Smooth muscle cell of the pulmonary artery (primary cell): ENCODE results near the gene LRRC74B. TPM values are rescaled to one million over a fixed set of nuclear protein-coding genes. Genes with fewer than 3 reads are reported as not detected.

ENCODE experiments used
- total RNA-seq: library from RNA; depleted of rRNA; stranded (reverse); fragments of >200 nt; gene quantifications from 2 replicates; pipeline ENCODE4 v1.2.3, GENCODE V29; 2014

LRRC74B gene
- total RNA-seq: 0.07 TPM in 1 of 2 replicates, not detected in the other

DNA sequence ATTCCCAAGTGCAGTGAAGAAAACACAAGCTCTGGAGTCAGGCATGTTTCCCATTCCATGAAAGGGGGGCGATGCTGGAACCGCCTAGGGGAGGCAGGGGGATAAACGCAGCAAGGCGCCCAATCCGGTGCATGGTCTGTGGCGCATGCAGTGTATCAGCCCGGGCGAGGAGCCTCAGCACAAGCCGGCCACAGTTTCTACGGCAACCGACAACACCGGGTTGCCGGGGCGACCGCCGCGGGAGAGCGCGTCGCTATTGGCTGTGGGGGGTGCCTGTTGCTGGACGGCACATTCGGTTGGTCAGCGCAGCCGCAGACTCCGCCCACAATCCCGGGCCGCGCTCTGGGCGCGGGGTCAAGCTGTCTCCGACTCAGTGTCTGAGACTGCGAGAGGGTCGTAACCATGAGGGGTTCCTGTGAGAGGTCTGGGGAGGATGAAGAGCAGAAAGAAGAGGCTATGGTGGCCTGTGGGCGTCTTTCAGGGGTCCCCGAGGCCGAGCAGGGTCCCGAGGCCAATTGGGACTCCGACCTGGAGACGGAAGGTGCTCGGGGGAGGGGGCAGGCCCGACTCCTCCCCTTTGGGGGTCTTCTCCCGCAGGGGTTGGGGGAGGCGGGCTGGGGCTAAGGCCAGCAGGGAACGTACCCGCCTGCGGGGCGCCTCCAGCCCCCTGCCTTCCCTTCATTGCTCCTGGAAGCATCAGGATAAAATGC lies at the start of gene LRRC74B:
LRRC74B (plus strand) TSS at position 362 of the 710 bp plus-strand sequence; CDS start at position 403, 41 bp downstream.

GRCh38 chr22:21001601-21002325 lies 44.0 kb upstream of the LRRC74B start, which contains the start of gene THAP7:
TSS of gene THAP7 (minus strand) at chr22:21002118. CDS start at chr22:21001911, 207 bp downstream.

DNA sequence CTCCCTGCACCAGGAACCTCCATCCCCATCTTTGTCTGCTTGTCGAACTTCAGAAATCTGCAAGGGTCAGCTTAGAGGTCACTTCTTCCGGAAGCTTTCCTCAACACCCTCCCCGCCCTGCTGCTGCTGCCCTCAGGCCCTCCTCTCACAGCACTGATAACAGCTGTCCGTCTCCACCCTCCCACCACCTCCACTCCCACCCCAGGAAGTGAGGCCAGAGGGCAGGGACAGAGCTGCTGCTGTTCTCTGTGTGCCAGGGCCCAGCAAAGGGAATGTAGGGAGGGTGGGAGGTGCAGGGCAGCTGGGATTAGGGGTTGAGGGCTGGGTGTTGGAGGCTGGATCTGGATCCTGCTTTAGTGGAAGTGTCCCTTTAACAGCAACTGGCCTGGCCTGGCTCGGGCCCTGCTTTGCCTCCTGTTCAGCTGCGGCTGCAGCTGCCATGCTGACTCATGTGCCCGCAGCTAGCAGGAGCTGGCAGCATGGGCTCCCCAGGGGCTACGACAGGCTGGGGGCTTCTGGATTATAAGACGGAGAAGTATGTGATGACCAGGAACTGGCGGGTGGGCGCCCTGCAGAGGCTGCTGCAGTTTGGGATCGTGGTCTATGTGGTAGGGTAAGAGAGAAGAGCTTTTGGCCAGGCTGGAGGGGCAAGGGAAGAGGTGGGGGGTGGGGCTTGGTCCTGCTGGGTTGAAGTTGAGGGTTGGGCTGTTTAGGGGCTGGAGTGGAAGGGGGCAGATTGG lies 30.9 kb upstream of the LRRC74B start, which contains the start of gene P2RX6:
P2RX6 (plus strand) TSS at position 440 of the 740 bp plus-strand sequence; CDS start at position 450, 10 bp downstream.

DNA sequence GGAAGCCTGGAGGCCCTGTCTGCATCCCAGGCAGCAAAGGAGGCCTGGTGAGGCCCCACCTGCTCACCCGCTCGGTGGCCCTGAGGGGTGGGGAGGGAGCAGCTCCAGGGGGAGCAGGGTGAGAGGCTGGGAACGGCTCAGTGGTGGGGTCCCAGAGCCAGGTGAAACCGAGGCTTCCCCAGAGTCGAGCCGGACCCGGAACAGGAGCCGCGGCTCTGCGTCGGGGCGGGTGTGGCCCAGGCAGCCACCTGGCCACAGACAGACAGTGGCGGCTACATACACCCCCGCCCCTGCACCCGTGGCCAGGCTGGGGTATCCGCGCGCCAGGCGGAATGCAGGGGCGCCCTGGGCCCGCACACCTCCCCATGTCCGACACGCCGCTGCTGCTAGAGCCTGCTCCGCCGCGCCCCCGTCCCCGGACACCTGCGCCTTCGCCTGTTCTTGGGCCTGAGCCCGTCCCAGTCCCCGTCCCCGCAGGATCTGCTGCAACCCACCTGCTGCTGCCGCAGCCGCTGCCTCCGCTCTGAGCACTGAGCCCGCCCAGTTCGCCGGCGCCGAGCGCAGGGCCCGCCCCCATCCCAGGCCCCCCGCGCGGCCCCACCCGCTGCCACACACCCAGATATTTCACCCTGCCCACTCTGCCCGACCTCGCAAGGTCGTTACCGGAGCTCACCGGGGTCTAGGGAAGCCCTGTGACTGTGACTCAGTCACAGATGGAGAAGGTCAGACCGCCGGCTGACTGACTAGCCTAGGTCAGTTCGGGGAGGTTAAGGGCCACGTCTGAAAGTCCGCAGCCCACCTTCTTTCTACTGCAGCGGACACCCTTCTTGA lies 13.5 kb upstream of the LRRC74B start, which contains the start of gene SLC7A4:
SLC7A4 (minus strand) TSS at position 525 of the 831 bp plus-strand sequence. CDS start 749 bp downstream, outside the sequence.

Other genes with a start within 250 kb of the LRRC74B start
- gene PI4KA, start 187.1 kb upstream of the LRRC74B start, total RNA-seq: 55.6 and 63.8 TPM in 2 replicates
- 9.2 and 9.3 TPM in 2 replicates for gene SNAP29, start 186.9 kb upstream of the LRRC74B start, total RNA-seq
- gene CRKL, start 128.5 kb upstream of the LRRC74B start, total RNA-seq: 51.7 and 53.8 TPM in 2 replicates
- gene AIFM3, start 78.7 kb upstream of the LRRC74B start, total RNA-seq: 0.52 and 0.56 TPM in 2 replicates
- gene LZTR1, start 63.6 kb upstream of the LRRC74B start, total RNA-seq: 75.3 and 97.5 TPM in 2 replicates
- 21.3 and 21.4 TPM in 2 replicates for gene THAP7, start 43.8 kb upstream of the LRRC74B start, total RNA-seq
- 10.2 and 20.8 TPM in 2 replicates for gene P2RX6, start 30.8 kb upstream of the LRRC74B start, total RNA-seq
- 0.30 and 1.1 TPM in 2 replicates for gene SLC7A4, start 13.4 kb upstream of the LRRC74B start, total RNA-seq